DOHH2 (cell line): ENCODE measurements around the gene LAMTOR3.

ENCODE experiments used
- H3F3A ChIP-seq: fragments of 200-600 bp; sonication (generic), shearing (Covaris generic); 2 replicates; pipeline ENCODE4 v1.6.0; 2016; ENCODE audit warnings: antibody characterized with exemption, mild to moderate bottlenecking; ENCODE audit not compliant: control insufficient read depth, insufficient read depth
- H3K27ac ChIP-seq: fragments of 200-600 bp; sonication (generic); 2 replicates; pipeline ENCODE4 v1.5.1; 2014; ENCODE audit warnings: low read depth, mild to moderate bottlenecking, low read length, moderate library complexity
- H3K27me3 ChIP-seq: fragments of 200-600 bp; sonication (generic); 2 replicates; pipeline ENCODE4 v1.6.1; 2014; ENCODE audit warnings: mild to moderate bottlenecking, low read length, mixed read lengths; ENCODE audit not compliant: control insufficient read depth
- H3K36me3 ChIP-seq: fragments of 200-600 bp; sonication (generic); 2 replicates; pipeline ENCODE4 v1.6.1; 2014; ENCODE audit warnings: mild to moderate bottlenecking, low read length, moderate library complexity, mixed read lengths; ENCODE audit not compliant: control insufficient read depth
- H3K4me1 ChIP-seq: fragments of 200-600 bp; sonication (generic); 2 replicates; pipeline ENCODE4 v1.6.1; 2014; ENCODE audit warnings: mild to moderate bottlenecking, low read length, mixed read lengths; ENCODE audit not compliant: control insufficient read depth
- H3K4me2 ChIP-seq: fragments of 200-600 bp; sonication (generic); 2 replicates; pipeline ENCODE4 v1.6.0; 2014; ENCODE audit warnings: mild to moderate bottlenecking, low read length, moderate library complexity
- H3K4me3 ChIP-seq: fragments of 200-600 bp; sonication (generic); 2 replicates; pipeline ENCODE4 v1.5.1; 2014; ENCODE audit warnings: mild to moderate bottlenecking, low read length, mixed read lengths
- H3K79me2 ChIP-seq: fragments of 200-600 bp; sonication (generic); 2 replicates; pipeline ENCODE4 v1.6.1; 2014; ENCODE audit warnings: mild to moderate bottlenecking, low read length, mixed read lengths; ENCODE audit not compliant: control insufficient read depth
- H3K9me2 ChIP-seq: fragments of 200-600 bp; sonication (generic); replicated peaks from 2 replicates; pipeline ENCODE4 v1.6.1; 2014; ENCODE audit warnings: mild to moderate bottlenecking, low read length, mixed read lengths; ENCODE audit not compliant: control insufficient read depth
- H3K9me3 ChIP-seq: fragments of 200-600 bp; sonication (generic); 2 replicates; pipeline ENCODE4 v1.6.1; 2014; ENCODE audit warnings: antibody characterized with exemption, low read length, mixed read lengths; ENCODE audit not compliant: control insufficient read depth, insufficient read depth
- H4K20me1 ChIP-seq: fragments of 200-600 bp; sonication (generic); 2 replicates; pipeline ENCODE4 v1.6.0; 2014; ENCODE audit warnings: low read depth, mild to moderate bottlenecking, antibody characterized with exemption, low read length, moderate library complexity; ENCODE audit not compliant: control insufficient read depth, insufficient read depth
- CTCF ChIP-seq: fragments of 200-600 bp; sonication (generic); IDR thresholded peaks from one replicate; pipeline ENCODE4 v1.5.1; 2014; ENCODE audit warnings: antibody characterized with exemption, mild to moderate bottlenecking, low read depth, low read length; ENCODE audit not compliant: poor library complexity, severe bottlenecking
- EZH2phosphoT487 ChIP-seq: fragments of 200-600 bp; sonication (generic); IDR thresholded peaks from 2 replicates; pipeline ENCODE4 v1.6.1; 2017; ENCODE audit warnings: borderline replicate concordance, mild to moderate bottlenecking, antibody characterized with exemption, low read length, moderate library complexity, mixed read lengths

Gene LAMTOR3

GRCh38 chr4:99878604-99879003 is 15.6 kb downstream of the LAMTOR3 start:
- no peaks in the 10 kb centered on the region for H4K20me1 ChIP-seq
- TF ChIP-seq EZH2phosphoT487 (no peak), CTCF (no peak)
- H3K9me3 ChIP-seq = no peaks in the 10 kb centered on the region
- H3K27me3 ChIP-seq = no peaks in the 10 kb centered on the region
- no peaks in the 10 kb centered on the region for H3K4me1 ChIP-seq
- no peaks in the 10 kb centered on the region for H3K79me2 ChIP-seq
- peaks cover 33% of the 10 kb centered on the region for H3K36me3 ChIP-seq
- H3K27ac ChIP-seq = no peak overlapping the region
- H3K4me2 ChIP-seq = no peak overlapping the region
- no peak overlapping the region for H3K4me3 ChIP-seq
- H3K9me2 ChIP-seq = no peaks in the 10 kb centered on the region
- H3F3A ChIP-seq = no peaks in the 10 kb centered on the region

- no peak overlapping the region for H3K27ac ChIP-seq
- no peaks in the 10 kb centered on the region for H3K4me1 ChIP-seq
- H3K4me2 ChIP-seq = no peak overlapping the region
- no peaks in the 10 kb centered on the region for H3K9me3 ChIP-seq
- no peaks in the 10 kb centered on the region for H3F3A ChIP-seq
- TF ChIP-seq EZH2phosphoT487 = no peak
- no peak for TF ChIP-seq CTCF
- H3K36me3 ChIP-seq = peaks cover 29% of the 10 kb centered on the region
- no peaks in the 10 kb centered on the region for H4K20me1 ChIP-seq
- H3K4me3 ChIP-seq = no peak overlapping the region
- no peaks in the 10 kb centered on the region for H3K9me2 ChIP-seq
- H3K79me2 ChIP-seq = no peaks in the 10 kb centered on the region
- no peaks in the 10 kb centered on the region for H3K27me3 ChIP-seq
Observed at GRCh38 chr4:99876946-99877345, 17.3 kb downstream of the LAMTOR3 start.

GRCh38 chr4:99875071-99875470 is 19.2 kb downstream of the LAMTOR3 start:
- Histone ChIP-seq H3K27ac (no peak overlapping the region), H3K27me3 (no peaks in the 10 kb centered on the region), H3K36me3 (peaks cover 19% of the 10 kb centered on the region), H3K4me2 (no peak overlapping the region), H3K4me1 (no peaks in the 10 kb centered on the region), H3K4me3 (no peak overlapping the region), H3F3A (no peaks in the 10 kb centered on the region), H3K79me2 (no peaks in the 10 kb centered on the region), H3K9me3 (no peaks in the 10 kb centered on the region), H4K20me1 (no peaks in the 10 kb centered on the region), H3K9me2 (no peaks in the 10 kb centered on the region)
- no peak for TF ChIP-seq CTCF
- TF ChIP-seq EZH2phosphoT487 = no peak

GRCh38 chr4:99872570-99872969 is 21.7 kb downstream of the LAMTOR3 start:
- Histone ChIP-seq H4K20me1 (no peaks in the 10 kb centered on the region), H3F3A (no peaks in the 10 kb centered on the region), H3K27me3 (no peaks in the 10 kb centered on the region), H3K9me3 (no peaks in the 10 kb centered on the region), H3K79me2 (no peaks in the 10 kb centered on the region), H3K36me3 (peaks cover 24% of the 10 kb centered on the region), H3K27ac (no peak overlapping the region), H3K4me2 (no peak overlapping the region), H3K9me2 (no peaks in the 10 kb centered on the region), H3K4me3 (no peak overlapping the region), H3K4me1 (no peaks in the 10 kb centered on the region)
- TF ChIP-seq EZH2phosphoT487 (no peak), CTCF (no peak)
